Pancreas (tissue), 10 donors: ENCODE results near the gene TRABD. TPM values are rescaled to one million over a fixed set of nuclear protein-coding genes. Genes with fewer than 3 reads are reported as not detected.

Experiments used
- ATAC-seq, 4 donors: fragments of 200-7000 bp; cut with Tn5 transposase; one replicate each; pipeline versions ENCODE4 v1.8.0 to v1.9.1; 2020; ENCODE audit warnings: mild to moderate bottlenecking in 4 of 4, moderate library complexity in 4 of 4
- DNase-seq, 6 donors: peaks; one replicate each; pipeline ENCODE4 v3.0.0-alpha.2; 2020
- FAIRE-seq: peaks from 2 replicates; lab custom pipeline; 2012; peaks lifted over from hg19 to GRCh38; lab: Jason Lieb, UNC
- H3K27ac ChIP-seq, 4 donors: fragments of 200-600 bp; sonication (generic); 1 replicate in 3 of 4; 2 replicates in 1 of 4; pipeline versions ENCODE4 v1.5.0 to v1.8.0; 2020
- H3K27me3 ChIP-seq, 4 donors: fragments of 200-600 bp; one replicate each; pipeline ENCODE4 v1.8.0; 2021
- H3K36me3 ChIP-seq, 3 donors: fragments of 200-600 bp; sonication (generic) in 1 of 3; one replicate each; pipeline versions ENCODE4 v1.5.0 to v1.8.0; 2020 to 2021
- H3K4me1 ChIP-seq, 3 donors: fragments of 200-600 bp; one replicate each; pipeline ENCODE4 v1.8.0; 2021
- H3K4me3 ChIP-seq, 4 donors: fragments of 200-600 bp; sonication (generic) in 2 of 4; one replicate each; pipeline versions ENCODE4 v1.5.0 to v1.8.0; 2020 to 2021
- H3K9me3 ChIP-seq, 4 donors: fragments of 200-600 bp; one replicate each; pipeline ENCODE4 v1.8.0; 2021
- WGBS, 2 donors: extraction: QIAGEN DNeasy Blood & Tissue Kit; methylation state at CpG; one replicate each; pipeline ENCODE4 v1.1.7; 2013; 5-methylcytosine and 5-hydroxymethylcytosine counted together
- intact Hi-C, 3 donors: fragments of 100-400 bp; cut with DNase I; formaldehyde crosslinking; loops; one replicate each; pipeline versions ENCODE4 v1.11.1 to v1.14.2; 2022
- polyA plus RNA-seq, 2 donors: library from polyadenylated mRNA; stranded (reverse); fragments of 200-250 nt; gene quantifications; one replicate each; pipeline ENCODE4 v1.2.3, GENCODE V29; 2013
- total RNA-seq, 6 donors: library from RNA; stranded (reverse); fragmentation: NEBNext Ultra II Directional in 4 of 6; extraction: Animal tissue kit (Norgen Biotek cat#: 25700) in 4 of 6; gene quantifications; one replicate each; pipeline versions ENCODE4 v1.2.1 to v1.2.4, GENCODE V29; 2021 to 2023
- TF ChIP-seq, protein P1 (sequence below), 4 donors: fragments of 200-600 bp; sonication (generic) in 3 of 4; IDR thresholded peaks; one replicate each; pipeline versions ENCODE4 v1.5.0 to v1.8.0; 2021; ENCODE audit warnings: antibody characterized with exemption in 4 of 4
- donor health status: healthy with polysubstance abuse.
- donor health status: DM: no; HTN: no; CAD: no; lungs with moderate emphysema.
- donor health status: DM: no; HTN: no; CAD: no.
- donor health status: control.
- donor health status: control.
- donor health status: Bipolar disorder and iron deficiency.
- donor health status: DM: yes; HTN: yes; CAD: no.
- donor health status: DM: no; HTN: no; CAD: no.
- donor health status: DM: no; HTN: no; CAD: no.
- donor health status: DM: yes; HTN: yes; CAD: no.

The TRABD gene
- total and polyA plus RNA-seq, 8 donors, result 25.9 to 107 (median 51.7) TPM

DNA sequence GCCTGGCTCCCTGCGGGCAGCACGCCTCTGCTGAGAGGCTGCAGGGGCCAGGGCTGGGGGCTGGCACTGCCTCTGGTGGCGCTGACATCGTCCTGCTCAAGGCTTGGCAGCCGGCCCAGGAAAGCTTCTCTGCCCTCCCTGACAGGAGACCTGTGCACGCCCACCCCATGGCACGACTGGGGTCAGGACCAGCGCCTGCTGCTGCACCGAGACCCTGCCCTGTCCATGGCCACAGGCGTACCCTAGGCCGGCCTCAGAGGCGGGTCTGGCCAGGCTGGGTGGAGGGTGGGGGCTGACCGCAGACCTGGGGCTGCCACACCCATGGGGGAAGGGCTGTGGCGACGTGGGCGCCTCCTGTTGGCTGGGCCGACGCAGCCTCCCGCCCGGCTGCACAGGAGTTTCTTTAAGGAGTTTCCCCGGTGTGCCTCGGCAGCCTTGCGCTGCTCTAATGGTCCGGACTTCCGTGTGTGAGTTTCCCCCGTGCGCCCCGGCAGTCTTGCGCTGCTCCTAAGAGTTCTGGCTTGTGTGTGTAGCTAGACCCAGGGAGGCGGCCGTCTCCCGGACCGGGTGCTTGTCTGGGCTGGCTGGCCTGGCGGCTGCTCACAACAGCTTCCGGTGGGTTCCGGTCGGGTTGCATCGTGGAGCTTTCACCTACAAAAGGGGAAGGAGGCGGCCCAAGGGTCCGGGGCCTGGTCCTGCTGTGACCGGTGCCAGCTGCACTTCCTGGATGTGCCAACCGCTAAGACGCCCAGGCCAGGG is 4.6 kb downstream of the TRABD start:
- 3 to 4% methylated on average over 43 of the region's 43 CpGs for WGBS, 2 donors
- Histone ChIP-seq H3K4me1 (peaks cover 25 to 30% (median 26%) of the 10 kb centered on the region in 3 donors), H3K4me3 (peak overlapping the region; percentile 9 to 48 (median 40)), H3K27me3 (no peaks in the 10 kb centered on the region), H3K9me3 (no peaks in the 10 kb centered on the region), H3K36me3 (peaks cover 0 to 7% (median 0%) of the 10 kb centered on the region in 3 donors), H3K27ac (peak overlapping the region; percentile 80 to 82 (median 80))
- ATAC-seq, result peak; percentile 59 to 71 (median 65)
- intact Hi-C loops, result no loop called here
- peak; percentile 80 to 95 (median 84) for DNase-seq
- no peak for FAIRE-seq
- TF ChIP-seq, protein P1, sequence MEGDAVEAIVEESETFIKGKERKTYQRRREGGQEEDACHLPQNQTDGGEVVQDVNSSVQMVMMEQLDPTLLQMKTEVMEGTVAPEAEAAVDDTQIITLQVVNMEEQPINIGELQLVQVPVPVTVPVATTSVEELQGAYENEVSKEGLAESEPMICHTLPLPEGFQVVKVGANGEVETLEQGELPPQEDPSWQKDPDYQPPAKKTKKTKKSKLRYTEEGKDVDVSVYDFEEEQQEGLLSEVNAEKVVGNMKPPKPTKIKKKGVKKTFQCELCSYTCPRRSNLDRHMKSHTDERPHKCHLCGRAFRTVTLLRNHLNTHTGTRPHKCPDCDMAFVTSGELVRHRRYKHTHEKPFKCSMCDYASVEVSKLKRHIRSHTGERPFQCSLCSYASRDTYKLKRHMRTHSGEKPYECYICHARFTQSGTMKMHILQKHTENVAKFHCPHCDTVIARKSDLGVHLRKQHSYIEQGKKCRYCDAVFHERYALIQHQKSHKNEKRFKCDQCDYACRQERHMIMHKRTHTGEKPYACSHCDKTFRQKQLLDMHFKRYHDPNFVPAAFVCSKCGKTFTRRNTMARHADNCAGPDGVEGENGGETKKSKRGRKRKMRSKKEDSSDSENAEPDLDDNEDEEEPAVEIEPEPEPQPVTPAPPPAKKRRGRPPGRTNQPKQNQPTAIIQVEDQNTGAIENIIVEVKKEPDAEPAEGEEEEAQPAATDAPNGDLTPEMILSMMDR (IDR thresholded peaks at IDR 0.05), result no peak

DNA sequence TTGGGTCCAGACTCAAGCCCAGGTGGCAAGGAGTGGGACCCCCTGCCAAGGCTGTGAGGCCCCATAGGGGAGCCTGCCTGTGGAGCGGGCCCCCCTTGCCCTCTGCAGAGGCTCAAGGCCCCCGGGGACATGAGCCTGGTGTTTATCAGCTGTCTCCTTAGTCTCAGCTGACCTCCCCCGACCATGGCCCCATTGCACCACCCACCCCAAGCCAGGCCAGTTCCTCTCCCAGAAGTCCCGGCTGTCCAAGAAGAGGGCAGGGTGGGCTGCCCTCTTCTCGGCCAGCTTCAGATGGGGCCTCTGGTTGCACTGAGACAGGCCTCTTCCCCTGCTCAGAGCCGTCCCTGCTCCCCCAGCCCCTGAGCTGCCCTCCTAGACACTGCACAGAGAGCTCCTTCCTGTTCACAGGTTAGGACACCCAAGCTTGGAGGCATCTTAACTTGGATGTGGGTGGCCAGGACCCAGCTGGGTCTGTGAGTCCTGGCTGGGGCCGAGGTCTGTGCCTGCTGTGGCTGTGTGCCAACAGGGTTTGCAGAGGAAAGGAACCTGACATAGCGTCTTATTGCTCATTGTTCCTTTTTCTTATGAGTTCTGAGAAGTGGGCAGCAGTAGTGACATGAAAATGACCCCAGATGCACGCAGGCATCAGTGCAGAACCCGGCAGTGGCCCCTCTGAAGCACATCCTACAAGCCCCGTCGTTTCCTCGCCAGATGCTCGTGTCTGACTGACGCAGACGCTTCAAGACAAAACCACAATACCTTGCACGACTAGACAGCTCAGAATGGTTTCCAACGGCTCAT is 5.4 kb downstream of the TRABD start:
- peak in 2 of 4 donors; percentile 0 to 4 for ATAC-seq

DNA sequence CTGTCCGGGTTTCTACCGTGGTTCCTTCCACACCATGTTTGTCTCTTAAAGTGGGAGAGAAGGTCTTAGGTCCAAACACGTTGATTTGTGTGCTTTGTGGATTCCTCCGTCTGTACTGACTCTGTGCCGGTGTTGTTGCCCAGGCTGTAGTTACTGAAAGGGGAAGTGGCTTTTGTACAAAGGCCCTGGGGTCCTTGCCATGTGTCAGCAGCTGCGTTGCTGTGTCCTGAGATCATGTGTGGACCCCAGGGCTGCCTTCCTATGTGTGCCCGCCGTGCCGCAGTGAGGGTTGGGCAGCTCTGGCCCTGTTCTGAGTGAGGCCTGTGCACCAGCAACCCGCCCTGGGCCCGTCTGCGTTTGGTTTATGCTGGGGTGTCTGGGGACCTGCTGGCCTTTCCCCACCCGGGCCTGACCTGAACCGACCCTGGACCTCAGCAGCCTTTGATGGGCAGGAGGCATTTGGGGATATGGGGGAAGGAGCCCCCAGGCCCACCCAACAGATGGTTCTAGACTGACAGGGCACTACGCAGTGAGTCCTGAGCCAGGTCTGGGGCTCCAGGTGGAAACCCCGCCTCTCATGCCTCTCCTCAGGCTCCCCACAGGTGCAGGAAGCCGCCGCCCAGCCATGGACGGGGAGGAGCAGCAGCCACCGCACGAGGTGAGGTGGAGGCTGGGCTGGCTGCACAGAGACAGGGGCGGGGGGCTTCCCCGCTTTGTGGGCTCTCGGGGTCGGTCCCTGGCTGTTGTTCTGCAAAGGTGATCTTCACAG is 6.9 kb downstream of the TRABD start:
- no peak for FAIRE-seq
- peaks cover 22 to 25% (median 23%) of the 10 kb centered on the region in 3 donors for H3K4me1 ChIP-seq
- no peaks in the 10 kb centered on the region for H3K9me3 ChIP-seq
- peak in 4 of 6 donors; percentile 47 to 80 (median 66) for DNase-seq
- peaks cover 0 to 21% (median 0%) of the 10 kb centered on the region in 3 donors for H3K36me3 ChIP-seq
- intact Hi-C loops, result no loop called here
- H3K27ac ChIP-seq, result peak overlapping the region; percentile 4 to 82 (median 61)
- peak in 2 of 4 donors; percentile 8 to 34 for ATAC-seq
- H3K27me3 ChIP-seq, result no peaks in the 10 kb centered on the region
- TF ChIP-seq, protein P1 (IDR thresholded peaks at IDR 0.05), result no peak
- H3K4me3 ChIP-seq, result no peak overlapping the region
- 36 to 59% methylated on average over 22 to 25 of the region's 25 CpGs for WGBS, 2 donors

More for the DNA sequence above, 5.4 kb downstream of the TRABD start:
- FAIRE-seq (no peak), DNase-seq (peak in 4 of 6 donors; percentile 56 to 73 (median 57))
- intact Hi-C loops, result no loop called here
- Histone ChIP-seq H3K36me3 (peaks cover 0 to 11% (median 0%) of the 10 kb centered on the region in 3 donors), H3K4me1 (peaks cover 25 to 30% (median 26%) of the 10 kb centered on the region in 3 donors), H3K27me3 (no peaks in the 10 kb centered on the region), H3K27ac (peak overlapping the region; percentile 80 to 82 (median 80)), H3K4me3 (peak overlapping the region; percentile 9 to 48 (median 40)), H3K9me3 (no peaks in the 10 kb centered on the region)
- 35 to 44% methylated on average over 18 of the region's 18 CpGs for WGBS, 2 donors
- TF ChIP-seq, protein P1 (IDR thresholded peaks at IDR 0.05), result no peak

DNA sequence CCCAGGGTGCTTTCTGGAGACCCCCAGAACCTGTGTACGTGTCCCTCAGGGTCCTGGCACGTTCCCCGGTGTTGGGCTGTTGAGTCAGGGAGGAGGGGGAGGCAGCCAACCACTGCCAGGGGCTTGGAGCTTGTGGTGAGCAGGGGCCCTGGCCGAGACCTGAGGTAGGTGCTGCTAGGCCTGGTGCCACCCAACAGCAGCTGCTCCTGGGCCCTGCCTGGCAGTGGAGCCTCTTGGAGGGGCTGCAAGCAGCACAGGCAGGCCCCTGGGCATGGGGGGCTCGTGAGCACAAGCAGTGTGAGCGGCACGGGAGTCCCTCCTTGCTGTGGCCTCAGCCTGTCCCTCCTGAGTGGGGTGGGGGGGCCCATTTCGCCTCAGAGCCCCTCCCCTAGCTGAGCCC is 7.9 kb downstream of the TRABD start:
- WGBS, 2 donors, result 74 to 77% methylated on average over 8 of the region's 8 CpGs
- no peaks in the 10 kb centered on the region for H3K27me3 ChIP-seq
- peaks cover 22 to 25% (median 23%) of the 10 kb centered on the region in 3 donors for H3K4me1 ChIP-seq
- H3K4me3 ChIP-seq, result no peak overlapping the region
- H3K27ac ChIP-seq, result peak overlapping the region in 1 of 4 donors; percentile 80
- no peaks in the 10 kb centered on the region for H3K9me3 ChIP-seq
- H3K36me3 ChIP-seq, result peaks cover 0 to 30% (median 0%) of the 10 kb centered on the region in 3 donors
- intact Hi-C loops, result no loop called here
- no peak for ATAC-seq
- TF ChIP-seq, protein P1 (IDR thresholded peaks at IDR 0.05), result no peak
- FAIRE-seq, result no peak
- DNase-seq, result peak in 2 of 6 donors; percentile 54 to 83
